GM12878 (cell line): Measurements from ENCODE around the gene ALG12. TPM values are rescaled to one million over a fixed set of nuclear protein-coding genes. Genes with fewer than 3 reads are reported as not detected.

Source experiments
- ATAC-seq: fragments of 200-7000 bp; cut with Tn5 transposase; 3 replicates; pipeline ENCODE4 v1.9.1; 2020; ENCODE audit warnings: mild to moderate bottlenecking, moderate library complexity
- BruUV-seq: library from RNA; stranded (reverse); fragments of 400-500 nt; replicated peaks from 2 replicates; lab custom pipeline; 2021; lab: Mats Ljungman, UMichigan
- CTCF ChIA-PET: fragments of 300-600 bp; sonication (Branson Sonifier 250); formaldehyde crosslinking; extraction: SDS; loops from one replicate; lab custom pipeline; 2021; ENCODE audit warnings: inconsistent platforms; lab: Yijun Ruan, JAX
- POLR2A ChIA-PET: fragments of 350-600 bp; formaldehyde crosslinking; extraction: SDS; loops from one replicate; lab custom pipeline; 2021; ENCODE audit warnings: inconsistent platforms; lab: Charles Lee
- RAD21 ChIA-PET: fragments of 300-600 bp; sonication (Branson Sonifier 250); formaldehyde crosslinking; loops from one replicate; lab custom pipeline; 2023; ENCODE audit warnings: antibody characterized with exemption; ENCODE audit not compliant: unreplicated experiment; lab: Charles Lee
- SMC1A ChIA-PET: fragments of 300-600 bp; sonication (Branson Sonifier 250); formaldehyde crosslinking; loops from one replicate; lab custom pipeline; 2023; ENCODE audit not compliant: unreplicated experiment, uncharacterized antibody; lab: Charles Lee
- DNase-seq: peaks from one replicate; pipeline ENCODE4 v3.0.0-alpha.2; 2011; ENCODE audit warnings: low read depth, low spot score
- FAIRE-seq: peaks from 3 replicates; lab custom pipeline; 2011; peaks lifted over from hg19 to GRCh38; lab: Jason Lieb, UNC
- H2AFZ ChIP-seq: 2 replicates; pipeline ENCODE4 v1.6.0; 2011; ENCODE audit warnings: low read depth, low read length, control low read depth; ENCODE audit not compliant: control insufficient read depth
- H3K27ac ChIP-seq: 2 replicates; pipeline ENCODE4 v1.5.1; 2011; ENCODE audit warnings: control low read depth; ENCODE audit not compliant: control insufficient read depth, insufficient read depth
- H3K27me3 ChIP-seq, 2 experiments: replicated peaks in 1 of 2; 2 replicates each; pipeline versions ENCODE4 v1.6.0 to v1.6.1; 2011; ENCODE audit warnings: low read length in 1 of 2; ENCODE audit not compliant: control insufficient read depth in 2 of 2, insufficient read depth in 2 of 2
- H3K36me3 ChIP-seq, 2 experiments: 2 replicates each; pipeline ENCODE4 v1.5.1; 2011; ENCODE audit warnings: low read length in 1 of 2; ENCODE audit not compliant: control insufficient read depth in 2 of 2, insufficient read depth in 2 of 2
- H3K4me1 ChIP-seq: 2 replicates; pipeline ENCODE4 v1.6.1; 2011; ENCODE audit warnings: mild to moderate bottlenecking, low read length, moderate library complexity, mixed read lengths; ENCODE audit not compliant: control insufficient read depth, insufficient read depth
- H3K4me2 ChIP-seq: 2 replicates; pipeline ENCODE4 v1.6.0; 2011; ENCODE audit warnings: control low read depth; ENCODE audit not compliant: control insufficient read depth, insufficient read depth
- H3K4me3 ChIP-seq: fragments of 200-600 bp; sonication (generic); 2 replicates; pipeline ENCODE4 v1.5.1; 2016
- H3K79me2 ChIP-seq: 2 replicates; pipeline ENCODE4 v1.6.0; 2011; ENCODE audit warnings: low read length; ENCODE audit not compliant: control insufficient read depth, insufficient read depth
- H3K9ac ChIP-seq: 2 replicates; pipeline ENCODE4 v1.8.0; 2011; ENCODE audit warnings: low read length, control low read depth, mixed read lengths; ENCODE audit not compliant: control insufficient read depth, insufficient read depth
- H3K9me3 ChIP-seq: replicated peaks from 3 replicates; pipeline ENCODE4 v1.5.1; 2011; ENCODE audit warnings: mild to moderate bottlenecking, low read length; ENCODE audit not compliant: control insufficient read depth, insufficient read depth
- H4K20me1 ChIP-seq: 2 replicates; pipeline ENCODE4 v1.6.0; 2011; ENCODE audit not compliant: control insufficient read depth, insufficient read depth
- ESRRA ChIP-seq: IDR thresholded peaks from 2 replicates; pipeline ENCODE4 v1.6.1; 2012; ENCODE audit warnings: mild to moderate bottlenecking, low read length, improper control_type of control experiment
- POLR2AphosphoS5 ChIP-seq: IDR thresholded peaks from 2 replicates; pipeline ENCODE4 v1.6.1; 2011; ENCODE audit warnings: mild to moderate bottlenecking, low read length, inconsistent platforms
- WGBS: methylation state at CpG from one replicate; pipeline ENCODE4 v1.1.6; 2016; ENCODE audit warnings: low lambda C conversion rate; ENCODE audit not compliant: insufficient replicate concordance, insufficient coverage; ENCODE audit errors: missing lambda C conversion rate; 5-methylcytosine and 5-hydroxymethylcytosine counted together
- in situ Hi-C: fragments of 300-500 bp; cut with MboI; formaldehyde crosslinking; loops from 9 replicates; pipeline ENCODE4 v1.14.3; 2018; ENCODE audit warnings: mixed read lengths
- intact Hi-C: fragments of 100-400 bp; cut with micrococcal nuclease; formaldehyde crosslinking; loops from one replicate; pipeline ENCODE4 v1.14.2; 2022; ENCODE audit not compliant: unreplicated experiment
- polyA plus RNA-seq, 11 experiments: library from polyadenylated mRNA; depleted of rRNA in 4 of 11; unstranded in 6 of 11; stranded (reverse) in 5 of 11; fragments of >200 nt; fragmentation: Nextera tagmentation in 4 of 11; fragmentation: Illumina TruSeq in 1 of 11; extraction: Ambion mirVana in 4 of 11; extraction: Trizol in 1 of 11; gene quantifications; 1 replicate in 1 of 11; 2 replicates in 10 of 11; pipeline versions ENCODE4 v1.2.1 to v1.2.3, GENCODE V29; 2011 to 2016; ENCODE audit warnings: inconsistent platforms in 2 of 11, missing spikeins in 2 of 11, low read depth in 1 of 11
- total RNA-seq, 4 experiments: library from RNA; depleted of rRNA in 3 of 4; stranded (reverse); fragments of >200 nt in 3 of 4; fragmentation: Illumina TruSeq in 1 of 4; extraction: Trizol in 1 of 4; gene quantifications; 2 replicates each; pipeline versions ENCODE4 v1.2.1 to v1.2.3, GENCODE V29; 2013 to 2021
- TF ChIP-seq, protein P1 (sequence below): IDR thresholded peaks from 2 replicates; pipeline ENCODE4 v1.6.1; 2011; ENCODE audit warnings: borderline replicate concordance, low read depth, mild to moderate bottlenecking, moderate library complexity, mixed read lengths, low read length; ENCODE audit not compliant: insufficient read depth; ENCODE audit errors: extremely low read length
- TF ChIP-seq, protein P2 (sequence below): fragments of 450-650 bp; IDR thresholded peaks from 2 replicates; pipeline ENCODE4 v1.6.1; 2016; ENCODE audit warnings: mild to moderate bottlenecking

The ALG12 gene
- total and polyA plus RNA-seq, 10 of the 15 experiments (the other 5 are each of a cell fraction or from before 2014, with no cell fraction given): 0.22 to 23.4 (median 6.6) TPM

DNA sequence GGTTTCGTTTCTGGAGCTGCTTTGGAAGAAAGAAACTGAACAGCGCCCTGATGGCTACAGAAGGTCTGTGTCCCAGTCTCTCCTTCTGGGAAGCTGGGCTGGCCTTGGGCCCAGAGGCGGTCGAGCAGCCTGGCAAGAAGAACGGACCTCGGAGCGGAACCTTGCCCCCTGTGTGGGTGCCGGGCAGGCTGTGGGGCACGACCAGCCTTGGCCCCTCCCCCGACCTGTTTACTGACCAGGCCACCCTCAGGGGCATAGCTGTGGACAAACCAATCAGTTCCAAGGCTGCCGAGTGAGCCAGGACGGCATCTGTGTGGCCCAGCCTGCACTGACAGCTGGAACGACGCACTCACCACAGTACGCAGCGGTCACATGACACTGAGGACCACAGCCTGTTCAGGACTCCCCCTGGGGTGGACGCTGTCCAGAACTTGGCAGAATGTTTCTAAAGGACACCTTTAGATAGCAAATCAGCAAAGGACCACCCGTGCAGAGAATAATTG lies 49.5 kb upstream of the ALG12 start:
- H2AFZ ChIP-seq: no peak overlapping the region
- no TSS peak for BruUV-seq
- no peaks in the 10 kb centered on the region for H3K27me3 ChIP-seq
- 60% methylated on average over 18 of the region's 18 CpGs for WGBS
- in situ Hi-C loops (loop anchor here (10.0 kb wide), 1 partner anchor 567 kb away; the partner anchor contains the start of gene TYMP), intact Hi-C loops (no loop called here)
- H3K4me3 ChIP-seq: no peak overlapping the region
- CTCF ChIA-PET: interaction anchor here (1.2 to 2.6 kb wide), 4 partner anchors 9 to 63 kb away, joined by 4 to 15 read pairs (median 6); no protein-coding TSS in a partner anchor
- SMC1A ChIA-PET: interaction anchor here (1.0 to 1.5 kb wide), 3 partner anchors 35 to 63 kb away, joined by 3 to 7 read pairs (median 4); no protein-coding TSS in a partner anchor
- no peak for FAIRE-seq
- H3K4me1 ChIP-seq: peaks cover 37% of the 10 kb centered on the region
- no peak for DNase-seq
- ATAC-seq: no peak
- RAD21 ChIA-PET: interaction anchor here (0.8 to 2.3 kb wide), 5 partner anchors 9 to 200 kb away, joined by 4 to 18 read pairs (median 5); no protein-coding TSS in a partner anchor
- TF ChIP-seq, protein P1, sequence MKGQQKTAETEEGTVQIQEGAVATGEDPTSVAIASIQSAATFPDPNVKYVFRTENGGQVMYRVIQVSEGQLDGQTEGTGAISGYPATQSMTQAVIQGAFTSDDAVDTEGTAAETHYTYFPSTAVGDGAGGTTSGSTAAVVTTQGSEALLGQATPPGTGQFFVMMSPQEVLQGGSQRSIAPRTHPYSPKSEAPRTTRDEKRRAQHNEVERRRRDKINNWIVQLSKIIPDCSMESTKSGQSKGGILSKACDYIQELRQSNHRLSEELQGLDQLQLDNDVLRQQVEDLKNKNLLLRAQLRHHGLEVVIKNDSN: peak; percentile 27
- TF ChIP-seq ESRRA: no peak
- TF ChIP-seq, protein P2, sequence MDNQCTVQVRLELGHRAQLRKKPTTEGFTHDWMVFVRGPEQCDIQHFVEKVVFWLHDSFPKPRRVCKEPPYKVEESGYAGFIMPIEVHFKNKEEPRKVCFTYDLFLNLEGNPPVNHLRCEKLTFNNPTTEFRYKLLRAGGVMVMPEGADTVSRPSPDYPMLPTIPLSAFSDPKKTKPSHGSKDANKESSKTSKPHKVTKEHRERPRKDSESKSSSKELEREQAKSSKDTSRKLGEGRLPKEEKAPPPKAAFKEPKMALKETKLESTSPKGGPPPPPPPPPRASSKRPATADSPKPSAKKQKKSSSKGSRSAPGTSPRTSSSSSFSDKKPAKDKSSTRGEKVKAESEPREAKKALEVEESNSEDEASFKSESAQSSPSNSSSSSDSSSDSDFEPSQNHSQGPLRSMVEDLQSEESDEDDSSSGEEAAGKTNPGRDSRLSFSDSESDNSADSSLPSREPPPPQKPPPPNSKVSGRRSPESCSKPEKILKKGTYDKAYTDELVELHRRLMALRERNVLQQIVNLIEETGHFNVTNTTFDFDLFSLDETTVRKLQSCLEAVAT: no peak
- 0 out of 2 replicates have a peak, but pooled peaks have one; percentile 13 for TF ChIP-seq POLR2AphosphoS5
- H4K20me1 ChIP-seq: peaks cover 2% of the 10 kb centered on the region; the same call in 1 of the 2 replicates
- POLR2A ChIA-PET: interaction anchor here (1.0 to 1.7 kb wide), 4 partner anchors 9 to 34 kb away, joined by 3 to 6 read pairs (median 4); no protein-coding TSS in a partner anchor
- no peaks in the 10 kb centered on the region for H3K9me3 ChIP-seq
- peak overlapping the region; percentile 45; the same call in 1 of the 2 replicates for H3K27ac ChIP-seq
- peaks cover 14 to 16% of the 10 kb centered on the region in 2 experiments for H3K36me3 ChIP-seq
- peak overlapping the region; percentile 24 for H3K9ac ChIP-seq
- peaks cover 31% of the 10 kb centered on the region for H3K79me2 ChIP-seq
- no peak overlapping the region; the same call in 1 of the 2 replicates for H3K4me2 ChIP-seq
